K562 (cell line): Measurements from ENCODE around the gene TNIK. TPM values are rescaled to one million over a fixed set of nuclear protein-coding genes. Genes with fewer than 3 reads are reported as not detected.

Experiments
- ASH1L ChIP-seq: fragments of 450-650 bp; IDR thresholded peaks from 2 replicates; pipeline ENCODE4 v1.6.1; 2018; ENCODE audit warnings: borderline replicate concordance, mild to moderate bottlenecking, low read depth; ENCODE audit not compliant: partially characterized antibody
- CAMTA2 ChIP-seq: fragments of 250-450 bp; sonication (Bioruptor Pico); conservative IDR thresholded peaks from 2 replicates; pipeline ENCODE4 v1.5.1; 2022
- CBX5 ChIP-seq: IDR thresholded peaks from 2 replicates; pipeline ENCODE4 v1.6.1; 2014; ENCODE audit warnings: low read depth, borderline replicate concordance
- HNRNPL ChIP-seq: fragments of 200-400 bp; formaldehyde crosslinking; IDR thresholded peaks from 2 replicates; pipeline ENCODE4 v1.6.1; 2017; ENCODE audit warnings: low read depth, mild to moderate bottlenecking, low read length
- KAT8 ChIP-seq: fragments of 450-650 bp; IDR thresholded peaks from 2 replicates; pipeline ENCODE4 v1.6.1; 2016; ENCODE audit warnings: low read depth, mild to moderate bottlenecking
- MCM3 ChIP-seq: fragments of 450-650 bp; IDR thresholded peaks from 2 replicates; pipeline ENCODE4 v1.6.1; 2016
- MTA2 ChIP-seq: fragments of 450-650 bp; IDR thresholded peaks from 2 replicates; pipeline ENCODE4 v1.6.1; 2016; ENCODE audit warnings: low read depth
- MYBL2 ChIP-seq, 2 experiments: fragments of 450-650 bp in 1 of 2; sonication (generic) in 1 of 2; formaldehyde crosslinking in 1 of 2; IDR thresholded peaks; 2 replicates each; pipeline versions ENCODE4 v1.6.1 to v1.8.1; 2017 to 2022; ENCODE audit warnings: borderline replicate concordance in 1 of 2, inconsistent platforms in 1 of 2, low read depth in 1 of 2, mild to moderate bottlenecking in 1 of 2, missing genetic modification reagents in 1 of 2, moderate library complexity in 1 of 2
- SRF ChIP-seq, 2 experiments: fragments of 250-450, 450-650 bp in 1 of 2; sonication (Bioruptor Pico) in 1 of 2; sonication (generic) in 1 of 2; formaldehyde crosslinking; IDR thresholded peaks; 2 replicates each; pipeline versions ENCODE4 v1.5.0 to v1.5.1; 2020 to 2022; ENCODE audit warnings: mild to moderate bottlenecking in 1 of 2, missing genetic modification reagents in 1 of 2
- U2AF1 ChIP-seq: fragments of 200-400 bp; formaldehyde crosslinking; optimal IDR thresholded peaks from 2 replicates; pipeline ENCODE3; 2017; ENCODE audit warnings: mild to moderate bottlenecking, low read depth, low read length, moderate library complexity
- U2AF2 ChIP-seq: fragments of 200-400 bp; formaldehyde crosslinking; optimal IDR thresholded peaks from 2 replicates; pipeline ENCODE3; 2017; ENCODE audit warnings: low read depth, mild to moderate bottlenecking, low read length
- ZBTB7A ChIP-seq: IDR thresholded peaks from 2 replicates; pipeline ENCODE4 v1.6.1; 2011; ENCODE audit warnings: low read depth, mild to moderate bottlenecking, low read length, moderate library complexity, borderline replicate concordance; ENCODE audit not compliant: control insufficient read depth
- ZFX ChIP-seq: sonication (generic); formaldehyde crosslinking; IDR thresholded peaks from 2 replicates; pipeline ENCODE4 v1.8.0; 2022; ENCODE audit warnings: mild to moderate bottlenecking, missing genetic modification reagents, moderate library complexity
- polyA plus RNA-seq, 8 experiments: library from polyadenylated mRNA; depleted of rRNA in 4 of 8; stranded (reverse) in 5 of 8; unstranded in 3 of 8; fragments of >200 nt; fragmentation: Nextera tagmentation in 2 of 8; fragmentation: Illumina TruSeq in 1 of 8; extraction: Ambion mirVana in 2 of 8; extraction: Trizol in 1 of 8; gene quantifications; 2 replicates each; pipeline versions ENCODE4 v1.2.1 to v1.2.3, GENCODE V29; 2011 to 2014; ENCODE audit warnings: inconsistent platforms in 1 of 8, missing spikeins in 1 of 8
- total RNA-seq, 7 experiments: library from RNA; depleted of rRNA in 6 of 7; stranded (reverse); fragments of >200 nt in 6 of 7; fragmentation: Illumina TruSeq in 2 of 7; extraction: Trizol in 2 of 7; gene quantifications; 2 replicates each; pipeline versions ENCODE4 v1.2.1 to v1.2.3, GENCODE V29; 2011 to 2021; ENCODE audit warnings: low replicate concordance in 1 of 7
- TF ChIP-seq, protein P1 (sequence below): IDR thresholded peaks from 2 replicates; pipeline ENCODE4 v1.6.1; 2014; ENCODE audit warnings: antibody characterized with exemption

The TNIK gene
- total and polyA plus RNA-seq, 9 of the 15 experiments (the other 6 are each of a cell fraction or from before 2014, with no cell fraction given) = 6.6 to 39.0 (median 24.7) TPM

DNA sequence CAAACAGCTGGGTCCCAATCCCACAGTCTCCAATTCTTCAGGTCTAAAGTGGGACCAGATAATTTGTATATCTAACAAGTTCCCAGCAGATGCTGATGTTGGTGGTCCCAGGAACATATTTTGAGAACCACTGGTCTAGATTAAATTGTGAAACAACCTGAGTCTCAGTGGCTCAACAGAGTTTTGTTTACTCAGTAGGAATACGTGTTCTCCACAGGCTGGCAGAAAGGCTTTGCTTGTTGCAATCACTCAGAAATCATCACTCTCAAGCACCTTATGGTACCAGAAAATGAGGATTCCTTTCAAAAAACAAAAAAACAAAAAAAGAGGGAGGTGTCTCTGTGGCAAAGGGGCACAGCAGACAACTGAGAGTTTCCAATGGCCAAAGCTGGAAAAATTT is 118.0 kb downstream of the TNIK start (continued):
- no peak for TF ChIP-seq SRF (CRISPR knock-in tag; IDR thresholded peaks at IDR 0.05)
- TF ChIP-seq HNRNPL = no peak
- no peak for TF ChIP-seq ZBTB7A
- no peak for TF ChIP-seq MYBL2 (IDR thresholded peaks at IDR 0.05; ENCODE audit: low read depth)
- no peak for TF ChIP-seq MYBL2 (CRISPR knock-in tag; IDR thresholded peaks at IDR 0.05; ENCODE audit: borderline replicate concordance)
- TF ChIP-seq CBX5 = no peak
- TF ChIP-seq ZFX (CRISPR knock-in tag) = no peak
- no peak for TF ChIP-seq MCM3
- no peak for TF ChIP-seq U2AF2
- TF ChIP-seq, protein P1, sequence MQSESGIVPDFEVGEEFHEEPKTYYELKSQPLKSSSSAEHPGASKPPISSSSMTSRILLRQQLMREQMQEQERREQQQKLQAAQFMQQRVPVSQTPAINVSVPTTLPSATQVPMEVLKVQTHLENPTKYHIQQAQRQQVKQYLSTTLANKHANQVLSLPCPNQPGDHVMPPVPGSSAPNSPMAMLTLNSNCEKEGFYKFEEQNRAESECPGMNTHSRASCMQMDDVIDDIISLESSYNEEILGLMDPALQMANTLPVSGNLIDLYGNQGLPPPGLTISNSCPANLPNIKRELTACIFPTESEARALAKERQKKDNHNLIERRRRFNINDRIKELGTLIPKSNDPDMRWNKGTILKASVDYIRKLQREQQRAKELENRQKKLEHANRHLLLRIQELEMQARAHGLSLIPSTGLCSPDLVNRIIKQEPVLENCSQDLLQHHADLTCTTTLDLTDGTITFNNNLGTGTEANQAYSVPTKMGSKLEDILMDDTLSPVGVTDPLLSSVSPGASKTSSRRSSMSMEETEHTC = no peak
- TF ChIP-seq U2AF1 = no peak
- TF ChIP-seq ASH1L = no peak
- no peak for TF ChIP-seq CAMTA2 (CRISPR knock-in tag)
- TF ChIP-seq MTA2 = no peak
- no peak for TF ChIP-seq KAT8
